Activated CD8-positive, alpha-beta memory T cell treated with anti-CD3 and anti-CD28 coated beads for 1 hour (primary cell): Measurements from ENCODE around the gene TARBP1.

Experiments used
- DNase-seq, 2 donors: peaks; one replicate each; pipeline ENCODE4 v3.0.0-alpha.2; 2020; ENCODE audit warnings: low read depth in 1 of 2; ENCODE audit errors: extremely low read depth in 1 of 2

Gene TARBP1

GRCh38 chr1:234355782-234356510 is 123.0 kb downstream of the TARBP1 start:
- DNase-seq = no peak

GRCh38 chr1:234348964-234349363 is 130.0 kb downstream of the TARBP1 start:
- DNase-seq = no peak

GRCh38 chr1:234345237-234345636 is 133.7 kb downstream of the TARBP1 start:
- DNase-seq = no peak

GRCh38 chr1:234342774-234343173 is 136.2 kb downstream of the TARBP1 start:
- no peak for DNase-seq
